COLO829 (cell line): Measurements from ENCODE around the gene NAV2.

Source experiments
- DNase-seq: peaks from one replicate; pipeline ENCODE4 v3.0.0; 2012; ENCODE audit warnings: low spot score

NAV2 gene

DNA sequence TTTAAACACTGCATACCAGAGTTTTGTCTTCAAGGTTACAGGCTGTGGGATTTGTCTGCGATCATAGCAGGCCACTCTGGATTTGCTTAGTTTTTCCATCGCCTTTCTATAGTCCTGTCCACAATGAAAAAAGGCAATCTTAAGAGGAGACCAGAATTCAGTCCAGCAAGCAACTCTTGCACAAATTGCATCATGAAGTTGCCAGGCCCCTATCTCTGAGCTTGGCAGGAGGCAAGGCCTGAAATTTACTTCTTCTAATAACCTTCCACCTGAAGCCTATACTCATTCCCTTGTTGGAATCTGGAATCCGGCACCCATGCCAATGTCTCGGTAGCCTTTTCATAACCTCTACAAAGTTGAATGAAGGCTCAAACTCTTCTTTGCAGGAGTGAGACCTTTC lies 100.1 kb downstream of the NAV2 start:
- DNase-seq, result no peak

DNA sequence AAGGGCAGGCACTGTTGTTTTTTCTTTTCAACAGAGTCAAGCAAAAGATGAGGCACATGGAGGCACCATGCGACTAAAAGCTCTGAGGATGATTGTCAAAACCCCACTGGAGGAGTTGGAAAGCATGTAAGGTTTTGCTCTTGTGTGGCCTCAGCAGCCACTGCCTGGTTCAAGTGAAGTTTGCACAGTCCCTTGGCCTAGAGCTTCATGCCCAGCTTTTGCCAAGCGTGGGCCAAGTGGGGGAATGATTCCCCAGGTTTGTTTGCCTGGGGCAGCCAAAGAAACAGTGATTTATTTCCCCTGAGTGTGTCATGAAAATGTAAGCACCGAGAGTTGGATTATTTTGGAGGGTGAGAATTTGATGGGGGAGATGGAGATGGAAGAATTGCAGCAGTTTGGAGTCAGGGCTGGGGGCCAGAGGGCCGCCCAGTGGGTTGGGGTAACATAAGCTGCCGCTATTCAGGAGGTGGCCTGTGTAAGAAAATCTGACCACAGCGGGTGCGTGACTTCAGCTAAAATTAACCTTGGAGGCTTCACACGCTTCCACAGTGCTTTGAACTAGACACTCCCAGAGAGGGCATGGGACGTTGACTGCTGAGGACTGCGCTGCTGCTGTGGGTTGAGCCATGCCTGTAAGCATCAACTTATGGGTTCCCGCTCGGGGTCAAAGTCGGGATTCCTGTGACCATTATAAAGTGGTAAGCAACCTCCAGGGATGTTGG lies 100.7 kb downstream of the NAV2 start:
- no peak for DNase-seq

DNA sequence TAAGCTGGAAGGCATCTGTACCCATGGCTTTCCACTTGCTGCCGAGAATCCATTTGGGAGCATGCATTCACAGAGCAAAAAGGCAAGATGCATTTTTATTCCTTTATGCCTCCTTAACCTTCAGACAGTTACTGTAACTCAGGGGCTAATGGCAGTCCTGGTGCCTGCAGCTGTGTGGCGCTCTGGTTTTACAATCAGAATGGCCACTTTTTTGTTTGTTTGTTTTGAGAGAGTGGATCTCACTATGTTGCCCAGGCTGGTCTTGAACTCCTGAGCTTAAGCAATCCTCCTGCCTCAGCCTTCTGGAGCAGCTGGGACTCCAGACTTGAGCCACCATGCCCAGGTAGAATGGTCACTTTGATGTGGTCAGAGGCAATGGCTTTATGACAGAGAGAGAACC lies 101.8 kb downstream of the NAV2 start:
- DNase-seq, result no peak

- DNase-seq, result no peak
Observed at GRCh38 chr11:19816040-19816439, 103.4 kb downstream of the NAV2 start.

DNA sequence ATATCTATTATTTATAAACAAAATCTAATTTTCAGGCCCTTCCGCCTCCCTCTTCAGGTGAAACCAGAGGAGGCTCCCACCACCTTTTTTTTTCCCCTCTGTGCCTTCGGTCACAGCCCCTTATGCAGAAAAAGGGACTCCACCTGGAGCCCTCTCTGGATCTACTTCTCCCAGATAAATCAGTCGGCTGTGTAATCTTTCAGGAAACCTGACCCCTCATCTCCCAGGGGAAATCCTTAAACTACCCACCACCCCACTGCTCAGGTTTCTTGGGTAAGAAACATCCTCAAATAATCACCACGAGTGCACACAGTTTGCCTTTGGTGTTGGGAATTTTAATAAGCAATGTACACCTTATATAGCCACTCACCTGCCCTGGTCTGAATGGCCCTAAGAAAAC lies 104.2 kb downstream of the NAV2 start:
- DNase-seq, result no peak

- no peak for DNase-seq
Observed at GRCh38 chr11:19817265-19817851, 104.7 kb downstream of the NAV2 start.

GRCh38 chr11:19817870-19818269 lies 105.2 kb downstream of the NAV2 start:
- DNase-seq, result no peak

DNA sequence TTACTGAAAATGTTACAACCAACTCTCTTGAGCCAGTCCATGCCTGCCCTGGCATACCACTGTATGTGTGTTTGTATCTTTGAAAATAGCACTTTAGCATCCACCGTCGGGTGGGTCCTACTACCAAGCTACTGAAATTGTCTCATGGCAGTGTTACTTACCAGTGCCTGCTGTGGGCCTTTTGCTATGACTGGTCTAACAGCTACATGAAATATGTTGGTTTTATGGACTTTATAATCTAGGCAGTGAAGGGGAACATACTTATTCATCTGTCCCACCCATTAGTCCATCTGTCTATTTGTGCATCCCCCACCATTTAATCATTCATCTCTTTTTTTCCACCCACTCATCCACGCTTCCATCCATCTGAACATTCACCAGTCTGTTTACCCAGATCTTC lies 106.0 kb downstream of the NAV2 start:
- DNase-seq, result no peak

- DNase-seq, result no peak
Observed at GRCh38 chr11:19819148-19819547, 106.5 kb downstream of the NAV2 start.

GRCh38 chr11:19820100-19820499 lies 107.5 kb downstream of the NAV2 start:
- no peak for DNase-seq

DNA sequence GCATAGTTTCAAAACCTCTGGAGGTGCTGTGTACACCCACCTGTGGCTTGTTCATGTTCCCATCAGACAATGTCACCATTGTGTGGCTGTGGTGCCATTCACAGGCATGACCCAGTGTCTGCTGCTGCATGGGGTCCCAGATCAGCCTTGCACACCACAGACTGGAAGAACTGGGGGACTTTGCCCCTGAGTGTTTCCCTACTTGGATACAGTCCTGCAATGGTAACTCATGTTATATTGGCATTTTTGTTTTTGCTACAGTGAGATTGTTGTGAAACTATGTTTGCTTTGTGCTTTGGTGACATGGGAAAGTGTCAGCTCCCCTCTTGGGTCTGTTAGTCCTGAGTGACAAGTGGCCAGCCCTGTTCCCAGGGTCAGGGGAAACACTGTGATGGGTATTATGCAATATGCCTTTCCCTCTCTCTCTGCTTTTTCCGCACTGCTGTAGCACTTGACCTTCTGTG lies 108.8 kb downstream of the NAV2 start:
- DNase-seq, result no peak

- DNase-seq, result no peak
Observed at GRCh38 chr11:19821993-19822392, 109.4 kb downstream of the NAV2 start.

DNA sequence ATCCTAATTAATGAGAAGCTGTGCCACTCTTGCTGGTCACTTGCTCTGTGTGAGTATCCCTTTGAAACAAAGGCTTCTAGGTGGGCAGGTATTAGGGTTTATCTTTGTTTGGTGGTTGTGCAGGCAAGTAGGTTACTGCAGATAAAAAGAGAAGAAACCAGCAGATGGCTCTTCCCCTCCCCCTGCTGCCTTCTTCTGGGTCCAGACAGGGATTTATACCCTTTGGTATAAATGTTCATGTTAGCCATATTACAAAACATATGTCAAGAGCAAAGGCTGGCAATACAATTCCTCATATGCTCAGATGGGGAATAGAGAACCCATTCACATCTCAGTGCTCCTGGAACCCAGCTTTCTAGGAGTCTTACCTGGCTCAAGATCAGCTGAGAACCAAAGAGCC lies 109.9 kb downstream of the NAV2 start:
- DNase-seq, result no peak

DNA sequence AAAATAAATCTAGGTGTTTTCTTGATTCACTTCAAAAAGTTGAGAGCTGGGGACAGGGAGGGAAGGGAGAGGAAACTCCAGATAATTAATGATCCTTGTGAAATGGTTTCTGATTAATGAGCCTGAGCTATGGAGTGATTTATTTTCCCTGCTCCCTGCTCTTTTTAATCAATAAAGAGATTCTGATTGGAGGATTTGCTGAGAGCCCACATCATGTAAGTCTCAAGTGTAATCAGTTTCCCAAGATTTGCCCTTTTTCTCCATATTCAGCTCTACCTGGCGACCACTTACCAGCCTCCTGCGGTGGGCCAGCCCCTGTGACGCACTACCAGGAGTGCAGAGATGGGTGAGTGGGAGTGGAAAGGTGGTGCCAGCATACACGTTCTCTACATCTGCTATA lies 114.0 kb downstream of the NAV2 start:
- no peak for DNase-seq

DNA sequence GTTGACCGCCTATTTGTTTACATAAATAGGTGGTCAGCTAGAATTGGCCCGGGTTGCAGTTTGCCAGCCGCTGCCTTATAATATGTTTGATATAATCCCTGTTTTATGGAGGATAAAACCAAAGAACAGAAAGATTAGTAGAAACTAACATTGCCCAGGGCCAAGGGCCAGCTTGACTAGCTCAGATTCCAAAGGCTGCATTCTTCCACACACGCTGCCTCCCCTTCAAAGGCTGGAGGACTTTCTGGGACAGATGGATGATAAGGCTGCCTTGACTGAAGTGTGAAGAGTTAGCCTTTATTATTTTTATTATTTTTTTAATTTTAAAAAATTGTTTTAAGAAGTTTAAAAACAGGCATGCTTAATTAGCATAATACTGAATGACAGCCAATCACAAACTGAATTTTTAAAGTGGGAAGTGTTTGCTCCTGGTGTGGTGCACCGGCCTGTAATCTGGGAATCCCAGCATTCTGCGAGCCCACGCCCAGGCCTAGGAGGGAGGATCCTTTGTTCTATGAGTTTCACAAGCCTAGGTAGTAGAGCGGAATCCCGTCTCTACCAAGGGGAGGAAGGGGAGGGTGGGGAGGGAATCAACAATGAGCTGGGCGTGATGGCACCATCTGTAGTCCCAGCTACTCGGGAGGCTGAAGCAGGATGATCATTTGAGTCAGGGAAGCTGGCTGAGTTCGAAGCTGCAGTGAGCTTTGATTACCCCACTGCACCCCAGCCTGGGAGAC lies 114.9 kb downstream of the NAV2 start:
- no peak for DNase-seq

GRCh38 chr11:19828382-19829108 lies 115.9 kb downstream of the NAV2 start:
- no peak for DNase-seq

GRCh38 chr11:19829109-19829837 lies 116.6 kb downstream of the NAV2 start:
- no peak for DNase-seq

DNA sequence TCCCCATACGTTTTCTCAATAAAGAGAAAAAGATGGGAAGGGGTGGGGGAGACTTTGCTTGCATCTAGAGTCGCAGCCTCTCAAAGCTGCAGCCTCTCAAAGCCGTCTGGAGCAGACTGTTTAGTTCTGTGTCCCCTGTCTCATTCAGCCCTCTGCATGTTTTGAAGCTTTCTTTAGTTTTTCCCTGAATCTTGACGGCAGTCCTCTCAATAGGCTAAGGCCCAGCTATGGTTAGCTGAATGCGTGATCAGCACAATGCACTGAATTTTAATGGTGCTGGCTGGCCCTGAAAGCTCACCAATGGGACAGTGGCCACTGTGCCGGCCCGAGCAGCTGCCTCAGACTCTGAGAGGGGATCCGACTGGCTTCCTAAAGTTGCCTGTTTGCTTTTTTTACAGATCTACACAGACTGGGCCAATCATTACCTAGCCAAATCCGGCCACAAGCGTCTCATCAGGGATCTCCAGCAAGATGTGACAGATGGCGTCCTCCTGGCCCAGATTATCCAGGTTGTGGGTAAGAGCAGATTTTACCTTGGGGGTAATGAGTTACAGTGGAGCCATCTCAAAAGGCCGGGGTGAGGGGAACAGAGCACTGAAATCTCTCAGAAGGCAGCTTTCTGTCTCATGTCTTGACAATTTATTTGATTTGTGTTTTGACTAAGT lies 119.6 kb downstream of the NAV2 start:
- no peak for DNase-seq

DNA sequence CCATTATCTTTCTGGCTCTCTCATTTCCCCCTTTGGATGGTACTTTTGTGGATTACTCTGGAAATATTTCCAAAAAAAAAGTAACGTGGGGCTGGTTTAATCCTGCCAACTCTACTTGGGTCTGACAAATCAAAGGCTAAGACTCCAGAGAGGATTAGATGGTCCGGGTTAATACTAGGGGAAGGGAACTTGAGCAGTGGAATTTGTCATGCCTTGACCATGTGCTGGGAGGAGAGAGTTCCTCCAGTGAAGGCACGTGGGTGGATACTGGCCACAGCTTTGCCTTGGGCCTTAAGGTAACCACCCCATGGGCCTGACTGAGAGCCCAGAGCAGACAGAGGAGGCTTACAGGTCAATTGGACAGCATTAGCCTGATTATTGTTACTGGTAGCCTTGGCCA lies 120.3 kb downstream of the NAV2 start:
- no peak for DNase-seq

DNA sequence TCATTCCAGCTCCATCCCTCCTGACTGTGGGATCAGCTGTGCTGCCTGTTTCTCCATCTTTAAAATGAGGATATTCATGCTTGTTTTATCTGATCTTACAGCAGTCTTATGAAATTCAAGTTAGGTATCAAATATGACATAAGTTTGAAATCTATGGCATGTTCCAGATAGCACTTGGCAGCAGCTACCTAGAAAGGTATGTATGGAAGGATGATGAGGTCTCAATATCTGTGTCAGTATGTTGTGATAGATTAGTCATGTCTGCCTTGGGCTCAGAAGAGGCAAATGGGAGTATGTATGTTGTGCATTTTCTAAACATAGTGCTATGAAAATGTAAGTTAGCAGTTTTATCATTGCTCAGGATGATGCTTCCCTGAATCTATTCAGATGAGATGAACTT lies 122.1 kb downstream of the NAV2 start:
- DNase-seq, result no peak

- DNase-seq, result no peak
Observed at GRCh38 chr11:19836666-19837065, 124.0 kb downstream of the NAV2 start.
